NCI-H345 treated with DMSO at 0.1 percent for 48 hours (cell line): Measurements from ENCODE around the gene TMEM174.
A peak's percentile ranks its signal among the peaks of the same experiment; 100 is the strongest.

Source experiments
- DNase-seq: peaks from one replicate; lab custom pipeline; 2025; ENCODE audit not compliant: unreplicated experiment; lab: John Stamatoyannopoulos, UW

The TMEM174 gene

DNA sequence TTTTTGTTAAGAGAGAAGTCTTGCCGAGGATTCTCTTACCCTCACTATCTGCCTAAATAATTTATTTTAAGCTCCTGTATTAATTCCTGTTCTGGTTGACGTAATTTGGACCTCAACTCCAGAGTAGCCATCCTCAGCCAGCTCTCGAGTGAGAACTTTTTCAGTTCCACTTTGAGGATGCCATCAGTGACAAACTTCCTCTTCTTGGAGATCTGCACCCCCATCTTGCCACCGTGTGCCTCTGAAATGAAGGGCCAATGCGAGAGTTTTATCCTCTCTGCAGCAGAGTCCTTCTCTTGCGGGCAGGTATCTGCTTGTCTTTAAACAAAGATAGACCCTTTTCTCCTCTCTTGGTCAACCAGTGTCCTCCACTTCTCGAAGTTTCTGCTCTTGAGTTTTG is 19.5 kb upstream of the TMEM174 start:
- no peak for DNase-seq

DNA sequence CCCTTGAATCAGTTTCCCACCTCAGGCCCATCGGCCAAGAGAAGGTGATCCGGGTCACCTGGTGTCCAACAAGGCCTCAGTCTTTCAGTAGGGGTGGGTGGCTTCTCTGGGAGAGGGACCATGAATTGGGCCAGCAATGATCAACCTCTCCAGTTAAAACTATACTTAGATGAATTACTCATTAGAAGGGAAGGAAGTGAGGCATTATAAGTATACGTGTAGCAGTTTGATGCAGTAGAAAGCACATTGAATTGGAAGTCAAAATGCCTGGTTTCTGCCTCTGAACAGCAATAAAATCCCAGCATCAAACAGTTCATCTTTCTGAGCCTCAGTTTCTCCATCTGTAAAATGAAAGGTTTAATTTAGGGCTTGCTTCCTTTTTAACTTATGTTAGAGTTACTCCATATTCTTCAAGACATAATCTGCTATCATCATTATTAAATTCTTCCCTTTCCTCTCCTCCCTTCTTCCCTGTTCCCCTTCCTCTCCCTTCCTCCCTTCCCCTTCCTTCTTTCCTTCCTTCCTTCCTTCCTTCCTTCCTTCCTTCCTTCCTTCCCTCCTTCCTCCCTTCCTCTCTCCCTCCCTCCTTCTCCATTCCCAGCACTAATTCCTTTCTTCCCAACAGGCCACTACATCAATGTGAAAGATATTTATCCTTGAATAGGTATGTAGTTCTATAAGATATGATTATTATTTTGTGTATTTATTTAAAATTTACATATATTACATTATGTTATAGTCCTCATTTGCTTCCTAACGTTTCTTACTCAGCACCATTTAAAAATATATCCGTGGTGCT is 18.6 kb upstream of the TMEM174 start:
- no peak for DNase-seq

DNA sequence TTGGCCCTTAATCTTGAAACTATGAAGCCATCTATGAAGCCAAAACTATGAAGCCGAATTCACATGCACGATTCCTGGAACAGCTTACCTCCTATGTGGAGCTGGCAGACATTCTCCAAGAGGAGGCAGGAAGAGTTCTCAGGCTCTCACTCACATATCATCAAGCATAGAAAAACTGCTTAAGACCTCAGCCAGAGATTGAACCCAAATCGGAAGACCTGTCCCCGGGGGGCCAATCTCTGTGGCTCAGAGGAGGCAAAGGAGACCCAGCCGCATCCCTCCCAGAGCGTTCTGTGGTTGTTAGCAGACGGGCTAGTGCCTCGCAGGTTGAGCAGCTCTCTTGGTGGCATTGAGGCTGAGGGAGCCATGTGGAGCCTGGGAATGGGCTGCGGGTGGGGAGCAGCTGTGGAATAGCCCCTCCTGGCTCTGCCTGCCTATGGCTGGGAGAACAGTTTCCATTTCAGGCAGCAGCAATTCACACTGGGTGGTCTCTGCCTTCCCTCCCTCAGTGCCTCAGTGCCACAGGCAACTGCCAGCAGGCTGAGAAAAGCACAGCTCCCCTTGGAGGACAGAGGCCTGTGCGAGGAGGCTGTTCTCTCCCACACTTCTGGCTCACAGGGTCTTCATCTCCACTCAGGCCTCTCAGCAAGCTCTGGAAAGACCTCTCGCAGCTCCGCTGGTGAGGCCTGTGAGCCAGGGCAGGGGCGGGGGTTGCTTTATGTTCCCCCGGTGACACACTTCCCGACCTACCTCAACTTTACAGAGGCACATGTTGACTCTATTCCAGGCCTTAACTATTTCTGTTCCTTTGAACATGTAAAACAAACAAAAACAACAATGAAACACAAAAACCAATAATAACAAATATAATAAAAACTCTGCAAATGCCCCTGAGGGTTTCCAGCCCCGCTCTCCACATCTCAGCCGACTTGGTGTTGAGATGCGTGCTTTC is 17.4 kb upstream of the TMEM174 start:
- DNase-seq: no peak

DNA sequence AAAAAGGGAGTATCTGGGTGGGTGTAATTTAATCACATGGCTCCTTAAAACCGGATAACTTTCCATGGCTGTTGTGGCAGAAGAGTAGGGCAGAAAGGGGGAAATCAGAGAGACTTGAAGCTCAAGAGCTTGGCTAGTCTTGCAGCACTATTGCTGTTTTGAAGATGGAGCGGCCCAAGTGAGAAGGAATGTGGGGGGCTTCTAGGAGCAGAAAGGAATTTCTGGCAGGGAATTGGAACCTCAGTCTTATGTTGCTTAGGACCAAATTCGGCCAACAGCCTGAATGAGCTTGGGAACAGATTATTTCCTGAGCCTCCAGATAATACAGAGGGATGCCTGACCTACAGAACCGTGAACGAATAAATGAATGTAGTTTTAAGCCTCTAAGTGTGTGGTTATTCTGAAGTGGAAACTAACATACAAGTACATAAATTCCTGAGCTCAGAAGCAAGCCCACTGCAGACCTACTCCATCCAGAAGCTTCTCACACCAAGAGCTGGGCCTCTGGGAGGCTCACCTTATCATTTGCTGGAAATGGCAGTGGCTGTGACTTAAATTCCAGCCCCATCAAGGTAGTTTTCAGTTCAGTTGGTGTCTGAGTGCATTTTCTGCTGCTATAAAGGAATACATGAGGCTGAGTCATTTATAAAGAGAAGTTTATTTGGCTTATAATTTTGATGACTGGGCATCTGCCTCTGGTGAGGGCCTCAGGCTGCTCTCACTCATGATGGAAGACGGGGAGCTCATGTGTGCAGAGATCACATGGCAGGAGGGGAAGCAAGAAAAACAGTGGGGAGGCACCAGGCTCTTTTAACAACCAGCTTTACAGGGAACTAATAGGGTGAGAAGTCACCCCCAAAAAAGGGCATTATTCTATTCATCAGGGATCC is 15.3 kb upstream of the TMEM174 start:
- no peak for DNase-seq

DNA sequence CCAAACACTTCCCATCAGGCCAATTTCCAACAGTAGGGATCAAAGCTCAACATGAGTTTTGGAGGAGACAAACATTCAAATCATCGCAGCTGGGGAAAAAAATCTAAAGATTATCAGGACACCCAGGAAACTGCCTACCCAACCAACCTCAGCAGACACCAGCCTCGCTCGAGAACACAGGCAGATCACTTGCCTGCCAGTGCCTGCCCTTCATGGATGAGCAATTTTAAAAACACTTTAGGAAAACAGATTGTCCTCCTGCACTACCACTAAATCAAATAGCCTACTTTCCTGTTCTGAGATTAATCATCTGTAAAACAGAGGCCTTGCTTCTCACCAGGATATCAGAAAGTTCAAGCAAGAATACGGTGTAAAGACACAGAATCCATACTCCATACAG is 14.7 kb upstream of the TMEM174 start:
- DNase-seq: peak; percentile 37

DNA sequence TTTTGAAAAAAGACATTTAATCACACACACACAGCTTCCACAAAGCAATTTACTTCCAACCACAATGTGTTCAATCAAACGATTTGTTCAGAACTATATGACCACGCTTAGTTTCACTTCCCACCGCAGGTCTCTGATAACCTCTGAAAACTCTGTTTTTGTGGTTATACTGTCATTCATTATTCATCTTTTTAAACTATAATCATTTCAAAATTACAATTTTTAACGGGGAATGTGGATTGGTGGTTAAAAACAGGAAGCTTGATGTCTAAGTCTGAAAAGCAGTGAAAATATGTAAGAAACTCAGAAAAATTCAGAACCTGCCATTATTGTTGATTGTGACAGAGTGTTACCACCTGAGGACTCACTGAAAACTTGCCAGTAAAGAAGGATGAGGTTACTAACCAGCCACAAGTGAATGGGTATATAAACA is 12.7 kb upstream of the TMEM174 start:
- DNase-seq: no peak

DNA sequence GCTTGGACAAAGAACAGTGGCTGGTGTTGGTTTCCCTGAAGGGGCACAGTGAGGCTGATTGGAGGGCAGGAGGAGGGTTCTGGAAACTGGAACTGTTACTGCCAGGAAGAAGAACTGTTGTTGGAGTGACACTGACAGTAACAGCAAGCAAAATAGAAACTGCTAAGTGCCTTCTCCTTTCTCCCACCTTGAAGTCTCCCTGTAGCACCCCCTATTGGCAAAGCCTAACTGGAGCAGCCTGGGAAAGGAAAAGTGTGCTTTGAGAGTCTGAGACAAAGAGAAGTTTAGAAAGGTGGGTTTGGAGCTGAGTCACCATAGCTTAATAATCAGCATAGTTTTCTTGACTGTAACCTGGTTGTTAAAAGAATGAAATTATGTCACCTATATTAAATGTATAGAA is 2.5 kb upstream of the TMEM174 start:
- no peak for DNase-seq

DNA sequence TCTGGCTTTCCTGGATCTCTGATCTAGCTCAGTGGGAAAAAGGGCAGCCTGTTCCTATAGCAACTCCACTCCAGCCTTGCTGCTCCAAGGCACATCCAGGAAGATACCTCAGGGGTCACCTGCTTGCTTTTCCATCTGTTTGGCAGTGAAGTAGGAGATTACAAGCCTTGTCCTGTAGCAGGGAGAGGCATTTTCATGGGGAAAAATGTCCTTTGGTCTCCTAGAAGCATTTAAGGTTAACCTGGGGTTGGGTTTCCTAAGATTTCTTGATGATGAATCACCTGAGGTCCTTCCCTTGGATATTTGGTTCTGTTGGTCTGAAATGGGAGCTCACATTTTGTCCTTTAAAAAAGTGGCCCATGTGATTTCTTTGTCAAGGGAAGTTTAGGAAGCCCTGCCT is 1.5 kb upstream of the TMEM174 start:
- no peak for DNase-seq

DNA sequence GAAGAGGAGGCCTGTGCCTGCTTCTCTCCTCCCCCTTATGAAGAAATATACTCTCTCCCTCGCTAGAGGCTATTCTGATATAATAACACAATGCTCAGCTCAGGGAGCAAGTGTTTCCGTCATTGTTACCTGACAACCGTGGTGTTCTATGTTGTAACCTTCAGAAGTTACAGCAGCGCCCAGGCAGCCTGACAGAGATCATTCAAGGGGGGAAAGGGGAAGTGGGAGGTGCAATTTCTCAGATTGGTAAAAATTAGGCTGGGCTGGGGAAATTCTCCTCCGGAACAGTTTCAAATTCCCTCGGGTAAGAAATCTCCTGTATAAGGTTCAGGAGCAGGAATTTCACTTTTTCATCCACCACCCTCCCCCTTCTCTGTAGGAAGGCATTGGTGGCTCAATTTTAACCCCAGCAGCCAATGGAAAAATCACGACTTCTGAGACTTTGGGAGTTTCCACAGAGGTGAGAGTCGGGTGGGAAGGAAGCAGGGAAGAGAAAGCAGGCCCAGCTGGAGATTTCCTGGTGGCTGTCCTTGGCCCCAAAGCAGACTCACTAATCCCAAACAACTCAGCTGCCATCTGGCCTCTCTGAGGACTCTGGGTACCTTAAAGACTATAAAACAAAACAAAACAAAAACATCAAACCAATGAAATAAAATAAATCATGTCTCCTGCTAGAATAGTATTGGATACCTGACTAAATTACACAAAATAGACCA is 1.3 kb downstream of the TMEM174 start:
- no peak for DNase-seq

DNA sequence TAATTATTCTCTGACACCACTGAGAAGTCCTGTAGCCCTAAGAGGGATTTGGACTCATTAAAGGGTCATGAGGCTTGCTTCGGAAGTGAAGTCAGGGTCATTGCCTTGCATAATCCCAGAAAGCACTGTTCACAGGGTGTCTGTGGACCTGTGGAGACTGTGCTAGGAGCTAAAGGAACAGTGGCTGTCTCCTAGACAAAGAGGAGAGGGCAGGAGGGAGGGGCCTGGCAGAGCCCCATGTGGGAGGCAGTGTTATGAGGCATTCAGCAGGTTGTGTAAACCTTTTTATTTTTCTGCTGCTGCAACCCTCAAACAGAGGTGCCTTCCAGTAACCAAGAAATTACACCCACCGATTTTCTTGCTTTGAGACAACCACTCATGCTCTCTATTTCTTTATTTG is 3.3 kb downstream of the TMEM174 start:
- DNase-seq: no peak

DNA sequence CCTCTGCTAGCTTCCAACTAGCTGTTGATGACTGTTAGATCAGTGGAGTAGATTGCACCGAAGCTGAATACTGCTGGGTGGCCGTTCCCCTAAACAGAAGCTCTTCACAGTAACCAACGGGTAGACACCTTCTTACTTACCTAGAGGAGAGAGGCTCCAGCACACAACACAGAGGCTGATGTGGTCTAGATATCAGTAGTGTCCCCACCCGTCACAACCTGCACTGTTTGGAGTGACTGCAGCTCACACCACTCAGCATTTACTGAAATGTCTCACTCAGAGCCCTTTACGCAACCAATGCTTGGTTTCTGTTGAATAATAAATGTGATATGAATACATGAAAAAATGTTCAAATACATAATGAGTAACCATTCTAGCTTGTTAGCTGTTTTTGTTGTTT is 5.3 kb downstream of the TMEM174 start:
- DNase-seq: no peak

DNA sequence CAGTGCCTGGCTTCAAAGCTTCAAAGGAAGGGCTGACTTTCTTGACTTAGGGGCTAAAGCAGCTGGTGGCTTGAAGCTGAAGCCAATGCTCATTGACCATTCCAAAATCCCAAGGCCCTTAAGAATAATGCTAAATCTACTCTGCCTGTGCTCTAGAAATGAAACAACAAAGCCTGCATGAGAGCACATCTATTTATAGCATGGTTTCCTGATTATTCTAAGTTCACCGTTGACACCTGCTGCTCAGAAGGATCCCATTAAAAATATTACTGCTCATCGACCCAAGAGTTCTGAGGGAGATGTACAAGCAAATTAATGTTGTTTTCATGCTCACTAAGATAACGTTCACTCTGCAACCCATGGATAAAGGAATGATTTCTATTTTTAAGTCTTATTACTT is 6.7 kb downstream of the TMEM174 start:
- no peak for DNase-seq

DNA sequence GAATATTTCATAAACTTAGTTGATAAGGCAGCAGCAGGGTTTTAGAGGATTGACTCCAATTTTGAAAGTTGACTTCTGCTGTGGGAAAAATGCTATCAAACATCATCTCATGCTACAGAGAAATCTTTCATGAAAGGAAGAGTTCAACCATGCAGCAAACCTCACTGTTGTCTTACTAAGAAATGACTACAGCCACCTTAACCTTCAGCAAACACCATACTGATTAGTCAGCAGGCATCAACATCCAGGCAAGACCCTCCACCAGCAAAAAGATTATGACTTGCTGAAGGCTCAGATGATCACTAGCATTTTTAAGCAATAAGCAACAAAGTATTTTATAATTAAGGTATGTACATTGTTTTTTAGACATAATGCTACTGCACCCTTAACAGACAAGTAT is 7.6 kb downstream of the TMEM174 start:
- DNase-seq: no peak

DNA sequence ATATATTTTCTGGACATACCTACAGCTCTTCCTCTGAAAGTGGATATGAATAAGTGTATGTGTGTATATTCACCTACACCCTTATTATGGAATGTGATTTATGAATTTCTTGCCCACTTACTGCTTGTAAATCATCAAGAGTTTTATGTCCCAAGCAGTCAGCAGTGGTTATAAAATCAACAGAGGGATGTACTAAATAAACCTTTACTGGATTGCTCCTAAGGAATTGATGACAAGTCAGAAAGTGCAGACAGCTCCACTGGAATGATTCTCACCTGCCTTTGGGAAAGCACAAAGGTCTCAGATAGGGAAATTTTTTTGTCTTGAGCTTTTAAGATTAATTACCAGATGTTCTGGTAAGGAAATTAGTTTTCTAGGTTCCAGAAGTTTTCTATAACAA is 9.3 kb downstream of the TMEM174 start:
- DNase-seq: no peak

DNA sequence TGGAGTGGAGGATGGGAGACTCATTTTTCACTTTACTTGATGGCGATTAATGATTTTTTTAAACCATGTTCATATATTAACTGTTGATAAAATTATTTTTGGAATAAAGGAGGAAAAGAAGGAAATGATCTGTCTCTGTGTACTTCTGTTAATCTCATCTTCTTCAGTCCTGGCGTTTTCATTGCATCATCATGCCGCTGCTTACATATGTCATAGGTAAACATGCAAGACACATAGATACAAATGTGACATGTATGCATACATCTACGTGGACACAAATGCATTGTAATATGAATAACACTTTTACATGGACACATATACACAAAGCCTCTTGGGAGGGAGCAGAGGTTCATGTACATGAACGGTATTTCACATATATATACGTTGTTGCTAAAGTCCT is 10.0 kb downstream of the TMEM174 start:
- DNase-seq: no peak

DNA sequence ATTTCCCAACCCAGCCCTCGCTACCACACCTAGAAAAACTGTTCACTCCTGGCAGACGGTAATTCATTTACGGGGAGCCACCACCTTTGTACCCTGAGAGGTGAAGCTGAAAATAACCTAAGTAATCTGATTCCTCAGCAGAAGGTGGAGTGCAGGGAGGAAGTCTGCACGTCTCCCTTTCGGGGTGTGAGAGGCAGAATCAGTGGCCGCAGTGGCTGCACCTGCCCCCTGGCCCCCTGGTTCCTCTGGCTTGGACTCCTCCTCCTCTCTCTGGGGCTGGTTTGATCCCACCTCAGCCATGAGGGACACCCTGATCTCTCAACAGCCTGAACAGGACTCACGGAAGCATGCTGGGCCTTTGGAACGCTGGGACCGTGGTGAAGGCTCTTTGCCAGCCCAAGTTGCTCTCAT is 10.5 kb downstream of the TMEM174 start:
- DNase-seq: no peak

DNA sequence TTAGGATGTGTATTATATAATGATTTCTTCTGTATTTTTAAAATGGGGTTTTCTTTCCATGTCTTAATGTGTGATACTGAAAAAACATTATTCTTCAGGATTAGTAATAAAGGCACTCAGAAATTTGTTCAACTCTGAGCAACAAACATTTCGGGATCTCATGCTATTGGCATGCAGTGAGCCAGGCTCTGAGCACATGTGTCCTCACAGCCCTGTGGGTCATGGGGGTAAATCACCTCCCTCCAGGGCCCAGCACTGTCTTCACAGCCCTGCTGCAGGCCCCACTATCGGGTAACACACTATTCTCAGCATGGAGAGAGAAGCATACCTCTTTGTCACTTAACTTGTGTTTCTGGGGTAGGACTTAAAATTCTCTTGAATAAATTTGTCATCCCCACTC is 14.0 kb downstream of the TMEM174 start:
- no peak for DNase-seq

DNA sequence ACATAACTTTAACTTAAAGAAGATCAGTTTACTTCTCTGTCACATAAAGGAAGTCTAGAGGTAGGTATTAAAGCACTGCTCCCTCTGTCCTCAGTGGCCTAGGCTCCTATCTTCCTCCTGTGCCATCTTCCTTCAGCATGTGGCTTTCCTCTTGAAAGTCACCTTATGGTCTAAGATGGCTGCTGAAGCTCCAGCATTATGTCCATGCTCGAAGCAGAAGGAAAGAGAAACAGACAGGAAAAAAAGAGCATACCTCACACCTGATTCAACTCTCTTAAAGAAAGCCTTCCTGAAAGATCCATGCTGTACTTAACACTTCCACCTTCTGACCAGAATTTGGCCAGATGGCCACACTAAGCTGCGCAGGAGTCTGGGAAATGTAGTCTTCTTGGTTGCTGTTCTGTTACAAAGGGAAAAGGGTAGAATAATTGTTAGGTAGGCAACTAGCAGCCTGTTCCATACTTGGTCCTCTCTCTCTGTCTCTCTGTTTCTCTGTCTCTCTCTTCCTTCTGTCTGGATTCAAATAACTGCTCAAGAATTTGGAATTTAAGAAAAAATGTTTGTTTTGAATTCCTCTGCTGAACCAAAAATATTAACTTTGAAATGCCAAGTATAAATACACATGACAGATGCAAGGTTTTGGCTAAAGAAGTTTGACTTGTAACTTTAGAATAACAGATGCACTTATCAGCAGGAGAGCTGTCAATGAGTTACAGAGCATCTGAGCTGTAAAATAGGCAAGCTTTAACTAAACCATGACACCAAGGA is 16.0 kb downstream of the TMEM174 start:
- DNase-seq: no peak

DNA sequence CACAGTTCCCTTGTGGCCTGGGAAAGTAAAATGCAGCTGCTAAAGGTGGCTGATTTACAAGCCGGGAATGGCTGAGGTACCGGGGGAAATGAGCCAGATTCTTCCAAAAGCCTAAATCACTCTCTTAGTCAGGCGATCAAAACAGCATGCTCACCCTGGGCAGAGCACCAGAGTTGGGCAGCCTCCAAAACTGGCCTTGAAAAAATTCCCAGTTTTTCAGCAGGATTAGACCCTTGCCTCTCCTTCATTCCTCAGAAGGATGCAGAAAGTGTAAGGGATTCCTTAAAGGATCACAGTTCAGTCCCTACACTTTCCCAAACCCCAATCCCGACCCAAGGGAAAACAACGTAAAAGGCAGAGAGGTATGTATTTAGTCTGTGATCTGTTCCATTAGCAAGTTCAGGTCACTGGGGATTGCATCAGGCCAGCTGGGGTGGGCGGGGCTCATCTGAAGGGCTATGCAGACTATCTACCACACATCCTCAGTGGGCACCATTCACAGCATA is 16.9 kb downstream of the TMEM174 start:
- no peak for DNase-seq

DNA sequence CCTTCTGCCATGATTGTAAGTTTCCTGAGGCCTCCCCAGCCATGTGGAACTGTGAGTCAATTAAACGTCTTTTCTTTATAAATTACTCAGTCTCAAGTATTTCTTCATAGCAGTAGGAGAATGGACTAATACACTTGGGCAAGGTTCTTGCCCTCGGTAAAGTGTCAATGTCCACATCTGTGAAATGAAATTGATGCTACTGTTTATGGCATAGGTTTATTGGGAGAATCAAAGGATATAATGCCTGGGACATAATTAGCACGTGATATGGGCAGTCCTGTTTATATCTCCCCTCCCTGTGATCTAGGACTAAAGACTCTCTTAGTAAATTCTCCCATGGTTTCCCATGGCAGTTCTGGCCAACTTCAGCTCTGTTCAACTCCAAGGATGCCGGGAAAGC is 19.4 kb downstream of the TMEM174 start:
- no peak for DNase-seq
